GM21619 (cell line): ENCODE results near the gene CPLX1.

Experiments
- ATAC-seq: cut with Tn5 transposase; IDR thresholded peaks from one replicate; pipeline ENCODE4 v1.9.1; 2021; ENCODE audit not compliant: unreplicated experiment

The CPLX1 gene

DNA sequence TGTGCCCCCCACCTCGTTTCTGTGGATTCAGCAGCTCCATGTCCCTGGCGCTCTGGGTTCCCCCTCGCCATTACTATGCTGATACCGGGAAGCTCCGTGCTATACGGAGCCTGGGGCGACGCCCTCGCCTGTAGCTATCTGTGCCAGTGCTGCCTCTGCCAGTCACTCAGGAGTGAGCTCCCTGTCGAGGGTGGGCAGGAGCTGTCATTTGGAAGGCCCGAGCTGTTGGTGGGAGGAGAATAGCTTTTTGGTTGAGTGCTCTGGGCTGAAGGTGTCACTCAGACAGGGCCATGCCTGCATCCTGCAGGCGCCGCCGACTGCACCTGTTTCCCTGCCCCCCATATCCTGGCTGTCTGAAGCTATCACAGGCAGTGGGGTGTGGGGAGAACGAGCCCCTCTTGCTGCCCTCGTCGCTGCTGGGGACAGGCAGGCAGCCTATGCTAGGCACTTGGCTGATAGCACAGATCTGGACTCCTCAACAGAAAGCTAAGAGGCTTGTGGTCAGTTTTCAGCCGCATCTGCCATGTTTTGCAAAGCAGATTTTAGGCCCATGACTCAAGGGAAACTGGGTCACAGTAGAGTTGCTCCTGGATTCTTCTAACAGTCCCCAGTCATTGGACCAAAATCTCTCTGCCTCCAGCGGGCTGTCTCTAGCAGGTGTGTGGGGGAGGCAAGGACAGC, 31.8 kb downstream of the CPLX1 start:
- ATAC-seq = no peak

DNA sequence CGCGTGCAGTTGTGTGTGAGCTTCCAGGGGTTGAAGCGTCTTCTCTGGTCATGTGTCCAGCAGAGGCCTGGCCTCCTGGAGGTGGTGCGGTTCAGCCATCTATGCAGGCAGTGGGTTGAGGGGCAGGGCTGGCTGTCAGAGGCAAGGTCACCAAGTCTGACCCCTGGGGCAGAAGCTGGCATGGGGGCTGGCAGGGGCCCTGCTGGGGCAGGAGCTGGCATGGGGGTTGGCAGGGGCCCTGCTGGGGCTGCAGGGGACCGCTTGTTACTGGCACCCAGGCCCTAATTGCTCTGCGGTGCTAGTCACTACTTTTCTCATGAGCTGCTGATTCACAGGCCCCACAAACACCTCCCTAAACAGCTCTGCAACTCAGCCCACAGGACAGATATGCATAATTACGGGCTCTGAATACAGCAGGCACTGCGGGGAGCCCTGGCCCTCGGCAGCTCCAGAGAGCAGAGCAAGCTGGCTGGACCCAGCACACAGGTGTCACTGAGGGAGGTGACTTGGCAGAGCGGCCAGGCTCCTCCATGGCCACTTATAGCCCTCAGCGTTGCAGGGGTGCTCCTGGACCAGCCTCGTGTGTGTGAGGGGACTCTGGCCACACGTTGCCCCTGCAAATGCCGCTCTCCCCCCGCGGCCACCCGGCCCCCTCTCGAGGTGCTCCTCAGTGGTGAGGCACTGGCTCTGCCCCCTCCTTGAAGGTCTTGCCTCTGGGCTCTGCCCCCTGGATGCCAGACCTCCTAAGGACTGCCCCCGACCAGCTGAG, 32.7 kb downstream of the CPLX1 start:
- ATAC-seq = no peak

DNA sequence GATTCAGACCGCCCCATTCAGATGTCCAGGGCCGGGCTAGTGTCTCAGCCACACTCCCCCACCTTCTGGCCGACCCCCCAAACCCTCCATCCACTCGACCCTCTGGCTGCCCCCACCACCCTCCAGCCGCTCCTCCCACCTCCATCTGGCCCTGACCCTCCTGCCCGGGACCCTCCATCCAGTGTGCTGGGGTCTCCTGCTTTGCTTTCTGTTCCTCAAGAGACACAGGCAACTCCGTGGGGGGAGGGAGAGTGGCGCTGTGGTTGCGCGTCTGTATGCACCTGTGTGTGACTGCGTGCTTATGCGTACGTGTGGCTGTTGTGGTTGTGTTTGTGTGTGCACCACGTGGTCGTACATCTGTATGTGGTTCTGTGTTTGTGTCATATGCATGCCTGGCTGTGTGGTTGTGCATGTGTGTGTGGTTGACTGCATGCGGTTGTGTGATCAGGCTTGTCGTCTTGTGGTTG, 33.3 kb downstream of the CPLX1 start:
- ATAC-seq = no peak

DNA sequence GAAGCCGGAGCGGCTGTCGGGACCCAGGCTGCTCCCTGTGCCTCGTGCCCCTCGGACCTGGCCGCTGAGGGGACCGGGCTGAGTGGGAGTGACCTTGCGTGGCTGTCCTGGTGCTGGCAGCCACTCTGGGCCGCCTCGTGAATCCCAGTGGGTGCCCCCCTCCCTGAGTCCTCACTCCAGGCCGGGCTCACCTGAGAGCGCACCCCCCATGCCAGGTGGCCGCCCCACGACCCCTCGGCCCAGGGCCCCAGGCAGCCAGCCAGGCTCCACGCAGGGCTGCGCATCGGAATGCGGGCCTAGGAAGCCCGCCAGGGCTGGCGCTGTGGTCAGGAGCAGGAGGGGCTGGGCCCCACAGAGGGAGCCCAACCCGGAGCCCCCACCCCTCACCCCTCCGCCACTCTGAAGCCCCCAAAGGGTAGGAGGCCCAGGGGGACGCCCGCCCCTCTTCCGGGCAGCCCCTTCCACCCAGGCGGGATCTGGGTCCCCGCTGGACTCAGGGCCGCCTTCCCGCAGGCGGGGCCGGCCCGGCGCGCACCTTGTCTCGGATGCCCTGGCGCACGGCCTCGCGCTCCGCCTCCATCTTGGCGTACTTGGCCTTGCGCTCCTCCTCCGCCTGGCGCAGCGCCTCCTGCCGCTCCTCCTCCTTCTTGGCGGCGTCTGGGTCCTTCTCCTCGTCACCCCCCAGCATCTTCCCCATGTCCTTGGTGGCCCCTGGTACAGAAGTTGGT, 33.9 kb downstream of the CPLX1 start:
- ATAC-seq = no peak

DNA sequence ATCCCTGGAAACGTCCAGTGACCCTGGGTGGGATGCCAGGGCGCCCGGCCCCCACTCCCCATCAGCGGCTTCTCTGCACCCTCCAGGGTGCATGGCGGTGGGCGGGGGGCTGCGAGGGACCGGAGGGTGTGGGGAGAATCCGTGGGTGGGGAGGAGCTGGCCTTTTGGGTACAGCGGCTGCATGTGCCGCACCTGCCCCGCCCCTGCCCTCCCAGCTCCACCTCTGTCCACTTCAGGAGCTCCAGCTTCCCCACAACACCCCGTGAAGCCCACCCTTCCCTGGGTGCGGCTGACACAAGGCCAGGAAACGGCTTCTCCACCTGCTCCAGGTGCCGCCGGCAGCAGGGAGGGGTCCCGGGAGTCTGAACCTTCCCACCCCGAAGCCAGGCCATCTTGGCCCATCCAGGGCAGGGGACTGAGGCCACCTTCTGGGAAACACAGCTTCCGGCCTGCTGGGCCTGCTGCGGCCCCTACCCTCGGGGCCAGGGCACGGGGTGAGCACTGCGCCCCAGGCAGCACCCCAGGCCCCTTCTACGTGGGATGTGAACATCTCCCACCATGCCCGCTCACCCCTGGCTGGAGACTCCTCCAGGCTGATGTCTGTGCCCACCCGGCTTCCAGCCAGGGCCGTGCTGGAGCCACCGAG, 34.6 kb downstream of the CPLX1 start:
- no peak for ATAC-seq

DNA sequence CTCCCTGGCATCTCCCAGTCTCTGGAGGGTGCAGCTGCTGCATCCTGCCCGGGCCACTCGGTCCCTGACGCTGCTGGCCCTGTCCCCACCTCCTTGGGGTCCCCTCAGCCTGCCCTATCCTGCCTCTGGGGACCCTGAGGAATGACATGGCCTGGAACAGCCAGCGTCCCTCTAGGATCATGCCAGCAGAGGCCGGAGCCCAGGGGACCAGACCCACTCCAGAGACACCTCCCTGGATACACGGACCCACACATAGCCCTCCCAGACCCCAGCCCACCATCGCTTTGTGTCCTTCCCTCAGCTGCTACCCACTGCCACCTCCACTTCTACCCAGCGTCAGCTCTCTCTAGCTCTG, 35.5 kb downstream of the CPLX1 start:
- no peak for ATAC-seq

DNA sequence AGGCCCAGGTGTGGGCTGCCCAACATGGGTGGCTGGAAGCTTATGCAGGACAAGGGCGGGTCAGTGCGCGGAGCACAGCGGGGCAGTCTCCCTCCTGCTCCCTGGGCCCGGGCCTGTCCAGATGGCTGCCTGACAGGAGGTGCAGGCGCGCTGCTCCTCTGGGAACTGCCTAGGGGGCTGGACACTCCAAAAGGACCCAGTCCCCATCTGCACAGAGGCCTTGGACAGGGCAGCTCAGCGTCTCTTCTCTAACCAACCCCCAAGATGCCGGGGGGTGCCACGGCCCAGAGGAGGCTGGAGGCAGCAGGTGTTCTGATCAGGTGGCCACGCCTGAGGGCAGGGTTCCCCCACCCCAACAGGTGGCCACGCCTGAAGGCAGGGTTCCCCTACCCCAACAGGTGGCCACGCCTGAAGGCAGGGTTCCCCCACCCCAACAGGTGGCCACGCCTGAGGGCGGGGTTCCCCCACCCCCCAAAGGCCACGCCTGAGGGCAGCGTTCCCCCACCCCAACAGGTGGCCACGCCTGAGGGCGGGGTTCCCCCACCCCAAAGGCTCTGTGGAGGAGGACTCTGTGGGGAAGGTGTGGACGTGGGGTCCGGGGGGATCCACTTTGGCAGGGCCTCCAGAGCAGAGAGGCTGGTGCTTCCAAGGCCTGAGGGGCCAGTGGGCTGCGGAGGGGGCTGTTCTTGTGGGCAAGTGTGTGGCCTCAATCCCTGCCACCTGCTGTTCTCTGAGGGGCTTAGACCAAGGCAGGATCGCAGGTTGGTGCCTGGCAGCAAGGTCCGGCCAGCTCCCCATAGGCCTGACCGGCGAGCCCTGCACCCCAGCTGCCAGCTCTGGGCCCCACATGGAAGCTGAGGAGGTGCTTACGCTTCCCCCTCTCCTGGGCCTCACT, 36.1 kb downstream of the CPLX1 start:
- no peak for ATAC-seq

DNA sequence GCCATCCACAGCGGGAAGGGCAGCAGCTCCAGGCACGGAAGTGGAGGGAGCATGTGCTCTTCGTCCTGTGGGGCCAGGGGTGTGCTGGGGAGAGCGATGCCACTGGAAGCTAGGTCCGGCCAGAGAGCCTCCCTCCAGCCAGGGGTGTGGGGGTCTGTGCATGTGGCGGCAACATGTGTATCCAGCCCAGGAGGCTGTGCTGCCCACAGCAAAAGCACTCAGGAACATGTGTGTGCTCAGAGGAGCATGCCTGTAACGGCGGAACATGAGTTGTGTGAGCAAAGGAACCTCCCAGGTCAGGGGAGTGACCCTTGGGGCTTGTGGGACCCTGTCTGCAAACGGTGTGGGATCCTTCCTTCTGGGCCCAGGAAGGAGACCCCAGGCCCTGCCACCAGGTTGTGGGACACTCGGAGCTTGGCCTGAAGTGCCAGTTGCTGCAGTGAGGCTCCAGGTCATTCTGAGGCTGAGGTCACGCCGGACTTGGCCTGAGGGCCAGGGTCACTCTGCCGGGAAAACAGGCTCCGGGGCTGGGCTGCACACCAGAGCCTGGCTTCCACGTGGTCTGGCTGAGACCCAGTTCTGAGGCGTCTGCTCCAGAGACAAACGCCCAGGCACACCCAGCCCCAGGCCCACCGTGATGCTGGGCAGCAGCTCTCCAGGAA, 37.2 kb downstream of the CPLX1 start:
- no peak for ATAC-seq

DNA sequence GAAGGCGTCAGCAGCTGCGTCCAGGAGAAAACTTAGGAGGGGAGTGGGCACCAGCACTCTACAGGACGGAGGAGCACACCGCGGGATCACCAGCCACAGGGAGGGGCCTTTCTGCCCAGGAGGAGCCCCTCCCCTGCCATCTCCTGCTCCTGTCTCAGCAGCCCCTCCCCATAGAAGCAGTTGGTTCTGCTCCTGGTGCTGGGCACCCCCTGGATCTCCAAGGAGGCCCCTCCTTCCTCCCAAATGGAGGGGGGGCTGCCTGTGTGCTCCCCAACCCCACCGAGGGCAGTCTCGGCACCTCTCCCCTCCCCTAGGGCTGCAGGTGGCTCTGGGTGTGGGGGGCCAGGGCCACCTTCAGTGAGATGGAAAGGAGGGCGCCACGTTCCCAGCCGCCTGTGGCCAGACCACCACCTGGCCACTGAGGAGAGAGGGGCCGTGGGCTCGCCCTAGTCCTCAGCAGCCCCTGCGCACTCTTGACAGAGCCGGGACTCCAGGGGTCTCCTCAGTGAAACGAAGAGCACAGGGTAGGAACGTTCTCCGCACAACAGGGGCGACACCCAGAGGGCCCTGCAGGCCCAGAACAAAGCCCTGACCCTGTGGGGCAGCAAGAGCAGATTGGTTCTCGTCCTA, 37.8 kb downstream of the CPLX1 start:
- no peak for ATAC-seq

DNA sequence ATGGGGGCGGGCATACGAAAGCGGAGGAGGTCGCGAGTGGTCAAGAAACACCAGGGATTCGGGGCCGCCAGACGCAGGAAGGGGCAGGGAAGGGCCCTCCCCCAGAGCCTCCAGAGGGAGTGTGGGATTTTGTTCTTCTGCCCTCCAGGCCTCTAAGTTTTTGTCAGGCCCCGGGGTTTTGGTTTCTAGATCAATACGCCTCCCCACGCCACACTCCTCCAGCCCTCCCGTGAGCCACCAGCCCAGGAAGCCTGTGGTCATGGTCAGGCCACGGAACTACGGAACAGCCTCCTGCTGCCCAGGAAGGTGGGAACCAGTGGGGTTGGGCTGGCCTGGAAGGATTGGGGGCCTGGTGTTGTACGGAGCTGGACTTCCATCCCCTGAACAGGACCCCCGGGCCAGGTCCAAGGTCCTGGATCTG, 38.4 kb downstream of the CPLX1 start:
- ATAC-seq = no peak

DNA sequence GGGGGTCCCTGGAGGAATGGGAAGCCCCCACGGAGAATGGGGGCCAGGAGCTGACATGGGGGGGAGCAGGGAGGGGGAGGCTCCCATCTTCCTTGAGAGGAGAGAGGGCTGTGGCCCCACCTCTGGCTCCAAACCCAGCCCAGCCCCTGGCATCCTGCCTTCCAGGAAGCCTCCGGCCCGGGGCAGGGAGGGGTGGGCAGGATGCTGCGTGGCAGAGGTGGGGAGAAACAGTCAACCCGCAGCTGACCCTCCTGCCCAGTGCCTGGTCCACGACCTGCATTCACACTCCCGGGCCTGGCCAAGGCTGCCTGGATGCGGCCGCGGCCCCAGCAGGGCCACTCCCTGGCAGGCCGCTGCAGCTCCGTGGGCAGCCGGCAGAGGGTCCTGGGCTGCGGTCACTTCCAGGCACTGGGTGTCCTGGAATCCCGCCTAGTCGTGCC, 39.0 kb downstream of the CPLX1 start:
- ATAC-seq = no peak

DNA sequence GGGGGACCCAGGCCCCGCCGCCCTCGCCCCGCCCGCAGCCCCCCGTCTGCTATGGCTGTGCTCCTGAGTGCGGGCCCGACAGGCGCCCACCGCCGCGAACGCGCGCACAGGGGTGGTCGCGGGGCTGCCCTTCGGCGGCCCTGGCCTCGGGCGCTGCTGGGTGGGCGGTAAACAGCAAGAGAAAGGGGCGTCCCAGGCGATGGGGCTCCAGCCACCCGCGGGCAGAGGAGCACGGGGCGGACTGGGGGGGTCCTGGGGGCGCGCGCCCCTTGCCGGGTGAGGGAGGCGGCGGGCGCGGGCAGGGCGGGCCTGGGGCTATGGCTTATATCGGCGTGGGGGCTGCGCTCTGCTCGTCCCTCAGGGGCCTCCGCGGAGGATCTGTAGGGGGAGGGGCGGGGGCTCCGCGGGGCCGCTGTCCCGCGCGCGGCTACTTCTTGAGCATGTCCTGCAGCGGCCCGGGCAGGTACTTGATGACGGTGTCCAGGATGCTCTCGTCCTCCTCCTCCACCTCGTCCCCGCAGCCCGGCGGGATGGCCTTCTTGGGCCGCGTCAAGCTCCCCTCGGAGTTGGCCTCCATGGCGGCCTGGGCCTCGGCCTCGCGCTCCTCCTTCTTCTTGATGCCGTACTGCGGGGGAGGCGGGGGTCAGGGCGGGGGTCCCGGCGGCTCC, 39.7 kb downstream of the CPLX1 start:
- ATAC-seq = no peak

DNA sequence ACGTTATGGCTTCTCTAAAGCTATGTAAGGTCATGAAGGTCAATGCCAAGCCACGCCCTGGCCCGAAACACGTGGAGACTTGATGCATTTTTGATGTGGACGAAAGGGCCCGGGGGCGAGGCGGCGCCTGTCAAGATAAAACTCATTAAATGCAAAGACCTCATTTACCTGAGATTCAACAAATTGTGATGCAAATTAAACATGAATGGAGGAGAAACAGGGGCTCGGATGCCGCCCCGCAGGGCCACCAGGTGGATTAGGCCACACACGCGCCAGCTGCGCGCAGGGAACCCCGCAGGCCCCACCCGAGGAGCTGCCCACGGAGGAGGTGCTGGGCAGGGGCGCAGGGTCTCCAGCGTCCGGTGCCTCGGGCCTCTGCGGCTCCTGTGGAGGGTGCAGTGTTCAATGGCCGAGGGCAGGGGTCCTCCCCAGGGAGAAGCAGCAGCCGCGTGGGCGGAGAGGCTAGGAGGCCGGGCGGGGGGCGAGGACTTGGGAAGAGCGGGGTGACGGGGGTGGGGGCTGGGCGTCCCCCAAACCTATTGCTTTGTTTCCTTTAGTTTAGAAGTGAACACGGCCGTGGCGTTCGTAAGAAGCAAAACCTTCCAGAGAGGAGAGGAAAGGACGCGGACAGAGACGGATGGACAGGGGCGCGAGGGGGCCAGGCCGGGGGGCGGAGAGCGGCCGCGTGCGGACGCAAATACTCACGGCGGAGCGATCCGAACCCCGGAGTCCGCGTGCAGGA, 40.4 kb downstream of the CPLX1 start:
- no peak for ATAC-seq

DNA sequence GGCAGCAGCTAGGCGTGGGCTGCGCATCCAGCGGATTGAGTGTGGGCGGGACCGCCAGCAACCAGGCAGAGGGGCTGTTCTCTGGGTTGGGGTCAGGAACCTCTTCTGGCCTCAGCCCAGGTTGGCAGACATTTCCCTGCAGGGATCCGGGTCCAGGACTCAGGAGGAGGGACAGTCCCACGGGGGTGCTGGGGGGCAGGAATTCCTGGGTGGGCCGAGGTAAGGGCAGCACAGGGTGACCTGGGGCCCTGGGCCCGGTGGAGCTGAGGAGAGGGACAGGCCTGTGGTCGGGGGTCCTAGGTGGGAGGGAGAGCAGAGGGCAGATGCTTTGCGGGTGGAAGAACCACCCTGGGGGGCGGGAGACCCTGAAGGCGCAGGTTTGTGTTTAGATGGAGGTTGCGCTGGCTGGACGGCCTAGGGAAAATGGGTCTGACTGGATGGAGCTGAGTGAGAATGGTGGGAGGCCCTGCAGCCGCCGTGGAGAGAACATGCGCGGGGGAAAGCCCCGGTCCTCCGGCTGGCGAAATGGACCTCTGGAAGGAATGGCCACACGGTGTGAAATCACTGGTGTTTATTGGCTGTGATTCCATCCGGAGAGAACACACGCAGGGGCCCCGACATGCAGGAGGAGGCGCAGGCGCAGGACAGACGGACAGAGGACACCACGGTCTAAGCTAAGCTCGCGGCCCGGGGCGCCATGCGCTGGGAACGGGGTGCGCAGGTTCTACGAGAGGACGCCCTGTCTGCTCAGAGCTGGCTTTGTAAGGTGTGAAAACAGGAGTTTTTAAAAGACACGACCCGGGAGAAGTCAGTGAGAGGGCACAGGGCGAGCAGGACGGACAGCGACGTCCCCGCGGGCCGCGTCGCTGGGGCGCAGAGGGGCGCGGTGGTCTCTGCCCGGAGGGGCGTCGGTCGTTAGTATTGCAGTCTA, 41.3 kb downstream of the CPLX1 start:
- ATAC-seq = no peak

DNA sequence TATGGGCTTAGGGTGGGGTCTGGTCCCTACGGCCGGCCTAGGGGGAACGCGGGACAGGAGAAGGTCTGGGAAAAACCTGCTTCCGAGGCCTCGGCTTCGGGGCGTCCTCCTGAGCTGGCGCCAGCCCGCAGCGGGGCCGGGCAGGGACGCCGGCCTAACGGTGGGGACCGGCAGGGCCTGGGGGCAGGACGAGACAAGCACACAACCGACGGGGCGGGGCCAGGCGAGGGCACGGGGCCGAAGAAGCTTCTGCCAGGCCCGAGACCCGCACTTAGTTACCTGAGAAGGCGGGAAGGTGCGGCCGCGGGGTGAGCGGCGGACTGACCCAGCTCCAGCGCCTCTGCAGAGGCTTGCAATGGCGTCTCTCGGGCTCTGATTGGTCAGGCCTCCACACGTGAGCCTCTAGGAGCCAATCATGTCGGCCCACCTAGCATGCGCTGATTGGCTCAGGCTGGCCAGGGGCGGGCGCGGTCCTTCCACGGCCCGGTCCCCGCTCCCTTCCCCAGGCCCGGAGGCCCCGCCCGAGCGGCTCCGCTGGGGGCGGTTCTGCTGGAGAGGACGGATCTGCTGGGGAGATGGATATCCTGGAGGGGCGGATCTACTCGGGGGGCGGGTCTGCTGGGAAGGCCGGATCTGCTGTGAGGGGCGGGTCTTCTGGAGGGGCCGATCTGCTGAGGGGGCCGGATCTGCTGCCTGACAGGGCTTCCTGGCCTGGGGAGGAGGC, 44.3 kb downstream of the CPLX1 start:
- ATAC-seq = peak; percentile 94

DNA sequence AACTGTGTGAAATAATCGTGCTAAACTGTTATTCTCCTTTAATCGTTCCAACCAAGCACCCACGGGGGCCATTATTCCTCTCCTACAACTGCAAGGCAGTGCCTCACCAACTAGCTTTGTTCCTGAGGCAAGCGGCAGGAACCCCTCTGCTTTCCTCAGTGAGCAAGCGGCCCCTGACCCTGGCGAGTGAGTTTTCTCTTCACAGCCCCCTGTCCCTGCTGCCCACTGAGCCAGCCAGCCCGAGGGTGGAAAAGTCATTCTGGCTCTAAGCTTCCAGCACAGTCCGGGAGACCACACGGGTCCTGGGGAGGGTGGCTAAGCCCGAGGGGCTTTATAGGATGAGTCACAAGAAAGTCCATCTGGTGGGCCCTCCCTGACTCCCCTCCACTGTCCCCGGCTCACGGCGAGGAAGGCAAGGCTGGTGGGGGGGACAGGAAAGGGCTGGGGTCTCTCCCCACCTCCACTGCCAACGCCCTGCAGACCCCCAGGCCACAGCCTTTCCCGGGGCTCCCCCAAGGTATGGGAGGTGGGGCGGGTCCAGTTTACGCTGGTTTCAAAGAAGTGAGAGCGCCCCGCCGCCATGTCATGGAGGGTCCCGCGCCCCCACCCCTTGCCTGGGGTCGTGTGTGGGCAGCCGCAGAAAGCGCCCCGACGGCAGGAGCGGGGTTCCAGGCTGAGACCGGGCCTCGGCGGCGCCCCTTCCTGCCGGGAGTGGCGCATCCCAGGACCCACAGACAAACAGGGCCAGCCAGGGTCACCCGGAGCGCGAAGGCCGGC, 45.0 kb downstream of the CPLX1 start:
- ATAC-seq = peak; percentile 2
